Measurements from ENCODE around the gene PPP2R5C. TPM values are rescaled to one million over a fixed set of nuclear protein-coding genes. Genes with fewer than 3 reads are reported as not detected.
"Not testable (repeated sequence)": the region's sequence is repeated elsewhere in the genome, so short reads cannot be mapped to it uniquely, and the experiment has no call there.

The PPP2R5C gene
- total and polyA plus RNA-seq, 7 donors, result 90.2 to 175 (median 131) TPM

GRCh38 chr14:101723061-101723595 lies 38.4 kb upstream of the PPP2R5C start:
- 94 to 96% methylated on average over 8 of the region's 8 CpGs for WGBS, 2 donors
- no peaks in the 10 kb centered on the region for H3K36me3 ChIP-seq
- H3K4me3 ChIP-seq, result no peak overlapping the region
- no peaks in the 10 kb centered on the region for H3K9me3 ChIP-seq
- intact Hi-C loops (cut with DNase I), result no loop called here
- no peaks in the 10 kb centered on the region for H3K4me1 ChIP-seq
- no peaks in the 10 kb centered on the region for H3K27me3 ChIP-seq
- DNase-seq, result no peak
- H3K27ac ChIP-seq, result peak overlapping the region in 1 of 4 donors; percentile 51
- TF ChIP-seq POLR2AphosphoS5 (IDR thresholded peaks at IDR 0.05), result no peak
- TF ChIP-seq POLR2A (IDR thresholded peaks at IDR 0.05), result no peak
- TF ChIP-seq EP300 (IDR thresholded peaks at IDR 0.05), result no peak
- no peak for TF ChIP-seq CTCF (IDR thresholded peaks at IDR 0.05)

- H3K4me1 ChIP-seq; intact Hi-C loops (cut with DNase I); H3K9me3 ChIP-seq; H3K27ac ChIP-seq; H3K27me3 ChIP-seq; H3K36me3 ChIP-seq; H3K4me3 ChIP-seq; DNase-seq: not testable (repeated sequence)
- WGBS, 2 donors, result 92 to 95% methylated on average over 7 of the region's 7 CpGs
Measured at GRCh38 chr14:101725652-101726051, 35.9 kb upstream of the PPP2R5C start.

- DNase-seq, result no peak
- no peak for TF ChIP-seq POLR2AphosphoS5 (IDR thresholded peaks at IDR 0.05)
- Histone ChIP-seq H3K4me1 (peaks cover 0 to 7% (median under 1%) of the 10 kb centered on the region in 4 donors), H3K4me3 (no peak overlapping the region), H3K36me3 (no peaks in the 10 kb centered on the region), H3K27ac (no peak overlapping the region), H3K9me3 (no peaks in the 10 kb centered on the region), H3K27me3 (peaks cover 0 to 3% (median 0%) of the 10 kb centered on the region in 3 donors)
- WGBS, 2 donors, result 83 to 91% methylated on average over 14 of the region's 14 CpGs
- intact Hi-C loops (cut with DNase I), result no loop called here
Measured at GRCh38 chr14:101726295-101726953, 35.1 kb upstream of the PPP2R5C start.

GRCh38 chr14:101726954-101727302 lies 34.6 kb upstream of the PPP2R5C start:
- DNase-seq, result no peak
- no peak overlapping the region for H3K27ac ChIP-seq
- H3K27me3 ChIP-seq, result peaks cover 0 to 8% (median 0%) of the 10 kb centered on the region in 3 donors
- intact Hi-C loops (cut with DNase I), result no loop called here
- no peak overlapping the region for H3K4me3 ChIP-seq
- H3K4me1 ChIP-seq, result peaks cover 0 to 8% (median 3%) of the 10 kb centered on the region in 4 donors
- H3K36me3 ChIP-seq, result no peaks in the 10 kb centered on the region
- H3K9me3 ChIP-seq, result no peaks in the 10 kb centered on the region
- WGBS, 2 donors, result 80 to 94% methylated on average over 8 of the region's 8 CpGs
- TF ChIP-seq POLR2AphosphoS5 (IDR thresholded peaks at IDR 0.05) (no peak), POLR2A (IDR thresholded peaks at IDR 0.05) (no peak), EP300 (IDR thresholded peaks at IDR 0.05) (no peak), CTCF (IDR thresholded peaks at IDR 0.05) (no peak)

GRCh38 chr14:101727611-101728366 lies 33.7 kb upstream of the PPP2R5C start:
- TF ChIP-seq CTCF (IDR thresholded peaks at IDR 0.05) (no peak), EP300 (IDR thresholded peaks at IDR 0.05) (no peak), POLR2AphosphoS5 (IDR thresholded peaks at IDR 0.05) (no peak), POLR2A (IDR thresholded peaks at IDR 0.05) (no peak)
- intact Hi-C loops (cut with DNase I), result no loop called here
- Histone ChIP-seq H3K9me3 (no peaks in the 10 kb centered on the region), H3K36me3 (no peaks in the 10 kb centered on the region), H3K4me1 (peaks cover 0 to 8% (median 4%) of the 10 kb centered on the region in 4 donors), H3K4me3 (no peak overlapping the region), H3K27ac (no peak overlapping the region), H3K27me3 (peaks cover 0 to 10% (median 0%) of the 10 kb centered on the region in 3 donors)
- no peak for DNase-seq
- 75 to 83% methylated on average over 7 of the region's 7 CpGs for WGBS, 2 donors
